ENCODE results near the gene LIN7B.

The LIN7B gene

DNA sequence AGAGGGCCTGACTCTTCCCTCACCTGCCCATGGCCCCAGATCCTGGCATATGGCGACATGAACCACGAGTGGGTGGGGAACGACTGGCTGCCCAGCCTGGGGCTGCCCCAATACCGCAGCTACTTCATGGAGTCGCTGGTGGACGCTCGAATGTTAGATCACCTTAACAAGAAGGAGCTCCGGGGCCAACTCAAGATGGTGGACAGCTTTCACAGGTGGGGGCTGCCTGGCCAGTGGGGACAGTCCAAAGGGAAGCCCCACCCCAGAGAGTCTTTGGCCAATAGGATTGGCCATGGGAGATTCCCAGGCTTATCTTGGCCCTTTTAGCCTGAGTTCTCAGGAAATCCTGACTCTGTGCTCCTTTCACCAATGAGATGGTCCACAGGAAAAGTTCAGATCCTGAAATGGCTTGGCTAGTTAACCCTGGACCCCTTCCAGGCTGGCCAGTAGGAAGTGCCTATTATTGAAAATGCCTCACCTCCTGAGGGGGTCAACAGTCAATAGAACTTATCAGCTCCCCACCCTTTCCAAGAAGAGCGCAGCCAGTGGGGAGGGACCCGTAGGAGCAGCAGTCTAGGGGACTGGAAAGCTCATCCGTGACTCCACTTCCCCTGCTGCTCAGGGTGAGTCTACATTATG, 34.0 kb downstream of the LIN7B start:
- Histone ChIP-seq H3K9me3 (ENCODE audit: control insufficient read depth, low read length) (no peaks in the 10 kb centered on the region), H2AFZ (peak overlapping the region; percentile 72), H3K36me3 (ENCODE audit: control insufficient read depth, insufficient read depth, low read length) (no peaks in the 10 kb centered on the region), H3K27me3 (ENCODE audit: control insufficient read depth, insufficient read depth, low read length) (no peaks in the 10 kb centered on the region), H3K4me2 (ENCODE audit: low read length) (peak overlapping the region; percentile 78), H3K27ac (peak overlapping the region; percentile 86), H3K9ac (no peak overlapping the region), H3K79me2 (no peaks in the 10 kb centered on the region), H3K4me3 (ENCODE audit: low read depth, low read length) (peak overlapping the region; percentile 79), H3K4me1 (peaks cover 6% of the 10 kb centered on the region)
- TF ChIP-seq, protein P1, sequence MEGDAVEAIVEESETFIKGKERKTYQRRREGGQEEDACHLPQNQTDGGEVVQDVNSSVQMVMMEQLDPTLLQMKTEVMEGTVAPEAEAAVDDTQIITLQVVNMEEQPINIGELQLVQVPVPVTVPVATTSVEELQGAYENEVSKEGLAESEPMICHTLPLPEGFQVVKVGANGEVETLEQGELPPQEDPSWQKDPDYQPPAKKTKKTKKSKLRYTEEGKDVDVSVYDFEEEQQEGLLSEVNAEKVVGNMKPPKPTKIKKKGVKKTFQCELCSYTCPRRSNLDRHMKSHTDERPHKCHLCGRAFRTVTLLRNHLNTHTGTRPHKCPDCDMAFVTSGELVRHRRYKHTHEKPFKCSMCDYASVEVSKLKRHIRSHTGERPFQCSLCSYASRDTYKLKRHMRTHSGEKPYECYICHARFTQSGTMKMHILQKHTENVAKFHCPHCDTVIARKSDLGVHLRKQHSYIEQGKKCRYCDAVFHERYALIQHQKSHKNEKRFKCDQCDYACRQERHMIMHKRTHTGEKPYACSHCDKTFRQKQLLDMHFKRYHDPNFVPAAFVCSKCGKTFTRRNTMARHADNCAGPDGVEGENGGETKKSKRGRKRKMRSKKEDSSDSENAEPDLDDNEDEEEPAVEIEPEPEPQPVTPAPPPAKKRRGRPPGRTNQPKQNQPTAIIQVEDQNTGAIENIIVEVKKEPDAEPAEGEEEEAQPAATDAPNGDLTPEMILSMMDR (IDR thresholded peaks at IDR 0.05): no peak

- Histone ChIP-seq H3K79me2 (no peaks in the 10 kb centered on the region), H3K4me3 (ENCODE audit: low read depth, low read length) (peak overlapping the region; percentile 79), H3K36me3 (ENCODE audit: control insufficient read depth, insufficient read depth, low read length) (no peaks in the 10 kb centered on the region), H3K9me3 (ENCODE audit: control insufficient read depth, low read length) (no peaks in the 10 kb centered on the region), H3K27ac (peak overlapping the region; percentile 86), H3K4me1 (peaks cover 6% of the 10 kb centered on the region), H3K9ac (no peak overlapping the region), H3K4me2 (ENCODE audit: low read length) (peak overlapping the region; percentile 78), H3K27me3 (ENCODE audit: control insufficient read depth, insufficient read depth, low read length) (no peaks in the 10 kb centered on the region), H2AFZ (peak overlapping the region; percentile 85)
- TF ChIP-seq, protein P1 (IDR thresholded peaks at IDR 0.05): no peak
Measured at GRCh38 chr19:49148784-49149651, 34.8 kb downstream of the LIN7B start.

DNA sequence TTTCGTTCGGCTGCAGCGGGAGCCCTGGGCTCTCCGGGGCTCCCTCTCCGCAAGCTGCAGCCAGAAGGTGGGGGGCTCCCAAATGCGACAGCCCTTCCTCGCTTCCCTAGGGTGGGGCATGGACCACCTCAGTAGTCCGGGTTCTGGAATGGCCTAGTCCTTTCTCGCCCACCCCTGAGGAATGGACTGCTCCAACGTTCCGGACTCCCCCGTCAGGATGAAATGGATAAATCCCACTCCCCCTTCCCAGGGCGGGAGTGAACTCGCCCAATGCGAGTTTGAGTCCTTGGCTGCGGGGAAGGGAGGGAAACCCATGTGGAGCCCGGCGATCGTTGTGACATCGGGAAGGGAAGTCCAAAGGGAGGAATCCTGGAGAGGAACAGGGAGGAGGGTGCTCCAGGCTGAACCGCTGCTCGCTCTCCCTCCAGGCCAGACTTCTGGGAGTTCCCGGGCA, 35.5 kb downstream of the LIN7B start:
- no peaks in the 10 kb centered on the region for H3K9me3 ChIP-seq (ENCODE audit: control insufficient read depth, low read length)

DNA sequence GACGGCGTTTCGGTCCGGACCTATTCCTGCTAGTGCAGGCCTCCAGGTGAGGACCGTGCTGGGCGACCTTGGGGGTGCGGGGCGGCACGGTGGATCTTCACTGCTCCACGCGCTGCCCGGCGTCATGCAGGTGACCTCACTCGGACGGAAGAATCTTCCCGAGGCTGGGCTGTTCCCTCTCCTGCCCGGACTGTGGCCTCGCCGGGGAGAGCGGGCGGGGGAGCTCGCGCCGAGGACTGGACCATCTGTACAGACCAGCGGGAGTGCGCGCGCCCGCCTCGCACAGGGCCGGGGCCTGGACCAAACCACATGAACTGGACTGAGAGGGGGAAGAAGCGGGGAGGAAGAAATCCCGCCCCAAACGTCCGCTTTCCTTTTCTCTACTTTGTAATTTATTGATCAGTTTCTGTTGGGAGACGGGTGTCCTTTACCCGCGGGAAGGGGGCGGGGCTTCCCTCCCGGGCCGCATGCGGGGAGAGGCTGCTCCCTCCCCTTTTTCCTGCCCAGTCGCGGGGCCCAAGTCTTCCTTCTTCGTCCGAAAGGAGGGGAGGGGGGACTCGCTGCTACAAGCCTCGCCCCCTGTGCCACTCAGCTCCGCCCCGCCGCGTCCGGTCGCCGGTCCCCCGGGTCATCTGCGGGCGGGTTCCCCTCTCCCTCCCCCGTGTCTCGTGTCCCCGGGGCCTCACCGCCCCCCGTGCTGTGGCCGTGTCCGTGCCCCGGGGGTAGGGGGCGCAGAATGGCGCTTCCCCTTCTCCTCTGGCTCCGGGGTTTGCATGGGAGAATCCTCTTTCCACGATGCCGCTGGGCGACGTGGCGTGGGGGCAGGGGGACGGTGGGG, 36.2 kb downstream of the LIN7B start:
- Histone ChIP-seq H3K9ac (peak overlapping the region; percentile 47), H3K36me3 (ENCODE audit: control insufficient read depth, insufficient read depth, low read length) (no peaks in the 10 kb centered on the region), H3K27ac (peak overlapping the region; percentile 86), H3K4me3 (ENCODE audit: low read depth, low read length) (peak overlapping the region; percentile 79), H3K9me3 (ENCODE audit: control insufficient read depth, low read length) (no peaks in the 10 kb centered on the region), H3K4me2 (ENCODE audit: low read length) (peak overlapping the region; percentile 78), H3K4me1 (peaks cover 6% of the 10 kb centered on the region), H3K79me2 (no peaks in the 10 kb centered on the region), H2AFZ (peak overlapping the region; percentile 85), H3K27me3 (ENCODE audit: control insufficient read depth, insufficient read depth, low read length) (no peaks in the 10 kb centered on the region)
- TF ChIP-seq, protein P1 (IDR thresholded peaks at IDR 0.05): no peak

More for the DNA sequence above, 35.5 kb downstream of the LIN7B start:
- Histone ChIP-seq H3K9ac (peak overlapping the region; percentile 47), H2AFZ (peak overlapping the region; percentile 85), H3K27me3 (ENCODE audit: control insufficient read depth, insufficient read depth, low read length) (no peaks in the 10 kb centered on the region), H3K27ac (peak overlapping the region; percentile 86), H3K4me3 (ENCODE audit: low read depth, low read length) (peak overlapping the region; percentile 79), H3K79me2 (no peaks in the 10 kb centered on the region), H3K4me1 (peaks cover 6% of the 10 kb centered on the region), H3K4me2 (ENCODE audit: low read length) (peak overlapping the region; percentile 78), H3K36me3 (ENCODE audit: control insufficient read depth, insufficient read depth, low read length) (no peaks in the 10 kb centered on the region)
- TF ChIP-seq, protein P1 (IDR thresholded peaks at IDR 0.05): no peak

Measured in parathyroid adenoma (tissue), 2 donors.